Heart left ventricle (tissue), 13 donors: ENCODE data around the gene NAB1.

Experiments used
- POLR2A ChIP-seq, 2 donors: fragments of 450-650 bp; IDR thresholded peaks; one replicate each; pipeline ENCODE4 v1.6.1; 2017; ENCODE audit warnings: antibody characterized with exemption in 2 of 2, mild to moderate bottlenecking in 2 of 2, moderate library complexity in 2 of 2
- TF ChIP-seq, protein P1 (sequence below), 12 donors: fragments of 200-600 bp; sonication (generic) in 4 of 12; IDR thresholded peaks; one replicate each; pipeline versions ENCODE4 v1.5.0 to v1.8.0; 2018 to 2022; ENCODE audit warnings: antibody characterized with exemption in 12 of 12, mild to moderate bottlenecking in 5 of 12
- donor health status: ischemic (EF 13 %, LVEDD 7.1; RV severe dilation, severe dysfunction).
- donor health status: DM: no; HTN: yes; CAD: no.
- donor health status: DM: no; HTN: no; CAD: no.
- donor health status: ischemic (EF 25% LVEDD 6.9; RV normal size, moderate dysfunction).
- donor health status: ischemic (EF 25% LVEDD 5.7; RV mildly dilated, moderate dysfunction).
- donor health status: ischemic (EF 35%, LVEDD 5.7; RV mildly dilated, moderate dysfunction).
- donor health status: nonischemic (EF 11% LVEDD 7.7; RV severe dilation, severe dysfunction).
- donor health status: DM: yes; HTN: yes; CAD: no.
- donor health status: PGD.
- donor health status: ischemic (EF 29% LVEDD 5.4; RV normal size, mild dysfunction).
- donor health status: nonischemic (EF 23%, LVEDD 6.1; RV moderate dilation, normal function).

DNA sequence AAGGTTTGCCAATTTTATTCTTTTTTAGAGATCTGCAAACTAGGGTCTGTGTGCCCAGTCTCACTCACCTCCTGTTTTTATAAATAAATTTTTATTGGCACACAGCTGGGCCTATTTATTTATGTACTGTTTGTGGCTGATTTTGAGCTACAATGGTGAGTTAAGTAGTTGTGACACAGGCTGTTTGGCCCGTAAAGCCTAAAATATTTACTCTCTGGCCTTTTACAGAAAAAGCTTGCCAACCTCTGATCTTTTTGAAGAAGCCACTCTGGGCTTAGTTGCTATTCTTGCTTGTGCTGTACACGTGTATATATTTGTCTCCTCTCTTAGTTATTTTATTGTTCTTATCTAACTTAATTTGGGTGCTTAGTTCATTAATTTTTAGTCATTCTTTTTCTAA is 14.5 kb downstream of the NAB1 start:
- TF ChIP-seq, protein P1, sequence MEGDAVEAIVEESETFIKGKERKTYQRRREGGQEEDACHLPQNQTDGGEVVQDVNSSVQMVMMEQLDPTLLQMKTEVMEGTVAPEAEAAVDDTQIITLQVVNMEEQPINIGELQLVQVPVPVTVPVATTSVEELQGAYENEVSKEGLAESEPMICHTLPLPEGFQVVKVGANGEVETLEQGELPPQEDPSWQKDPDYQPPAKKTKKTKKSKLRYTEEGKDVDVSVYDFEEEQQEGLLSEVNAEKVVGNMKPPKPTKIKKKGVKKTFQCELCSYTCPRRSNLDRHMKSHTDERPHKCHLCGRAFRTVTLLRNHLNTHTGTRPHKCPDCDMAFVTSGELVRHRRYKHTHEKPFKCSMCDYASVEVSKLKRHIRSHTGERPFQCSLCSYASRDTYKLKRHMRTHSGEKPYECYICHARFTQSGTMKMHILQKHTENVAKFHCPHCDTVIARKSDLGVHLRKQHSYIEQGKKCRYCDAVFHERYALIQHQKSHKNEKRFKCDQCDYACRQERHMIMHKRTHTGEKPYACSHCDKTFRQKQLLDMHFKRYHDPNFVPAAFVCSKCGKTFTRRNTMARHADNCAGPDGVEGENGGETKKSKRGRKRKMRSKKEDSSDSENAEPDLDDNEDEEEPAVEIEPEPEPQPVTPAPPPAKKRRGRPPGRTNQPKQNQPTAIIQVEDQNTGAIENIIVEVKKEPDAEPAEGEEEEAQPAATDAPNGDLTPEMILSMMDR (IDR thresholded peaks at IDR 0.05), result no peak
- TF ChIP-seq POLR2A (IDR thresholded peaks at IDR 0.05), result no peak
